GM21737 (cell line): Measurements from ENCODE around the gene OR13A1.
"Not testable (repeated sequence)": the region's sequence is repeated elsewhere in the genome, so short reads cannot be mapped to it uniquely, and the experiment has no call there.

Experiments
- ATAC-seq: cut with Tn5 transposase; IDR thresholded peaks from one replicate; pipeline ENCODE4 v1.9.1; 2021; ENCODE audit warnings: mild to moderate bottlenecking, moderate library complexity; ENCODE audit not compliant: unreplicated experiment

OR13A1 gene

DNA sequence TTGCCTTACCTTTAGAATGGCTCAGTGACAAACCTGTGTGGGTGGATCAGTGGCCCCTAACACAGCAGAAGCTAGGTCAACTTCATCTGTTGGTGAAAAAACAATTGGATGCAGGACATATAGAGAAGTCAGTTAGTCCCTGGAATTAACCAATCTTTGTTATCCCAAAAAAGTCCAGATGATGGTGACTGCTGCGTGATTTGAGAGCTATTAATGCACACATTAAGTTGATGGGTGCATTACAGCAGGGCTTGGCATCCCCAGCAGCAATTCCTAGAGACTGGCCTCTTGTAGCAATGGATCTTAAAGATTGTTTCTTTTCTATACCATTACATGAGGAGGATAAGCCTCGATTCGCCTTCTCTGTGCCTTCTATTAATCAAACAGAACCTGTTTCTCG lies 33.3 kb downstream of the OR13A1 start:
- no peak for ATAC-seq

DNA sequence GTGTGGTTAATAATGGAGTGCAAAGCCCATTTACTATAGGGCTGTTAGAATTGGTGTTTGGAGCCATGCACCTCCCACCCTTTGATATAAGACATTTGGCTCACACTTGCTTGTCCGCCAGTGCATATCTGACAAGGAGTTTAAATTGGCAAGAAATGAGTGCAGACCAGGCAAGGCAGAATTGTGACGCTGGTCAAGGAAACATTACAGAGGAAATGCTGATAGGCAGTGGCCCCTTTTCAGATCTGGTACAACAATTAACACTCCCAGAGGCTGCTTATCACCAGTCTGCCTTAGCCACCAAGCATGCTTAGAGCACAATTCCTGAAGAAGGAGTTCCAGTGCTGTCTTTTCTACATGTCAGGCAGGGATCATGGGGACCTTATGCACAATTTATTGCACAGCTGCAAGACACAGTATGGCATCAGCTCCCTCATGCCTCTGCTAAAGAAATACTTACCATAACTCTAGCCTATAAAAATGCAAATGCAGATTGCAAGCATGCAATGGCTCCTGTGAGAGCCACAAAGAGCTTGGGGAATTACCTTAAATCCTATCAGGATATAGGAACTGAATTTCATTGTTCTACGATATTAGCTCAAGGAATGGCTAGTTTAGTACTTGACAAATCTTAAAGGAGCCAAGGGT lies 35.2 kb downstream of the OR13A1 start:
- no peak for ATAC-seq

GRCh38 chr10:45279682-45280081 lies 35.7 kb downstream of the OR13A1 start:
- no peak for ATAC-seq

GRCh38 chr10:45278860-45279498 lies 36.4 kb downstream of the OR13A1 start:
- ATAC-seq, result no peak

DNA sequence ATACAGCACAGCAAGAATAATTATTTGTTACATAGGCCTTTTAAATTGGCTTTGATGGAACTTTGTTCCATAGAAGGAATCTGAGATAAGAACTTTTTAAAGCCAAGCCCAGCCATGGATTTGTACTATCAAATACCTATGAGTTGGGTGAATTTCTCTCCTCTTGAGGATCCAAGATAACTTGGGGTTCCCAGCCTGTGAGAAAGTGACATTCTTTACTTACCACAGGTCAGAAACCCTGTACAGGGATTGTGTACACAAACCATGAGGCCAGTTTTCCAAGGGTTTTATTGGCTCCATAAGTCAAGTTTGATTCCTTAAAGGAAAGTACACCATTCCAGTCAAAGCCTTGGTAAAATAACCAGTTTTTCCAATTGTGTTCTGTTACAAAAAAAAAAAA lies 39.3 kb downstream of the OR13A1 start:
- ATAC-seq, result not testable (repeated sequence)

GRCh38 chr10:45274364-45274763 lies 41.0 kb downstream of the OR13A1 start:
- no peak for ATAC-seq

GRCh38 chr10:45267777-45268176 lies 47.6 kb downstream of the OR13A1 start:
- ATAC-seq, result not testable (repeated sequence)

GRCh38 chr10:45265996-45266395 lies 49.4 kb downstream of the OR13A1 start:
- no peak for ATAC-seq

GRCh38 chr10:45261946-45262345 lies 53.5 kb downstream of the OR13A1 start:
- no peak for ATAC-seq

DNA sequence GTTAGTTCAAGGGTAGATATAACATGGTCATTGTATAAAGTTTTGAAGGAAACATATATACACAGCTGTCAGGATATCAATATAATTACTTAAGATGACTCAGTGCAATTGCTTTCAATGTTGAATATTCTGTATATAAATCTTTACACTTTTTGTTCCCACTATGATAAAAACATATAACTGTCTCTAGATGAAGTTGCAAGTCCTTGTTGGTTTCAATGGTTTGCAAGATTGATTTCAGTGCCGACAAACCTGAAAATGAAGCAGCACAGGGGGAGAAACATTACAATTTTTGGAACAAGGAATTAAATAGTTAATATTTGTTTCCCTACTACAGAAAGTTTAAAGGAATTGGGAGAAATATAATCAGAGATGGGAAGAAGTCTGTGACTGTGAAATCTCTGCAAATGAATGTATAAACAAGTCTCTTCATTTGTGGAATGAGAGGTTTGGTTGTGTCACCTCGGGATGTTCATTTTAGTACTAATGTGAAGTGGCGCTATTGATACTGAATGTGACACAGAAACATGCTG lies 54.1 kb downstream of the OR13A1 start:
- no peak for ATAC-seq

DNA sequence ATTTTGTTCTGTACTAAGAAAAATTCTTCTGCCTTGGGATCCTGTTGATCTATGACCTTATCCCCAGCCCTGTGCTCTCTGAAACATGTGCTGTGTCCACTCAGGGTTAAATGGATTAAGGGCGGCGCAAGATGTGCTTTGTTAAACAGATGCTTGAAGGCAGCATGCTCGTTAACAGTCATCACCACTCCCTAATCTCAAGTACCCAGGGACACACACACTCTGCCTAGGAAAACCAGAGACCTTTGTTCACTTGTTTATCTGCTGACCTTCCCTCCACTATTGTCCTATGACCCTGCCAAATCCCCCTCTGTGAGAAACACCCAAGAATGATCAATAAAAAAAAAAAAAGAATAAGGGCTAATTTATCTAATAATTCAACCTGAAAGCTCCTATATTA lies 54.8 kb downstream of the OR13A1 start:
- ATAC-seq, result not testable (repeated sequence)

DNA sequence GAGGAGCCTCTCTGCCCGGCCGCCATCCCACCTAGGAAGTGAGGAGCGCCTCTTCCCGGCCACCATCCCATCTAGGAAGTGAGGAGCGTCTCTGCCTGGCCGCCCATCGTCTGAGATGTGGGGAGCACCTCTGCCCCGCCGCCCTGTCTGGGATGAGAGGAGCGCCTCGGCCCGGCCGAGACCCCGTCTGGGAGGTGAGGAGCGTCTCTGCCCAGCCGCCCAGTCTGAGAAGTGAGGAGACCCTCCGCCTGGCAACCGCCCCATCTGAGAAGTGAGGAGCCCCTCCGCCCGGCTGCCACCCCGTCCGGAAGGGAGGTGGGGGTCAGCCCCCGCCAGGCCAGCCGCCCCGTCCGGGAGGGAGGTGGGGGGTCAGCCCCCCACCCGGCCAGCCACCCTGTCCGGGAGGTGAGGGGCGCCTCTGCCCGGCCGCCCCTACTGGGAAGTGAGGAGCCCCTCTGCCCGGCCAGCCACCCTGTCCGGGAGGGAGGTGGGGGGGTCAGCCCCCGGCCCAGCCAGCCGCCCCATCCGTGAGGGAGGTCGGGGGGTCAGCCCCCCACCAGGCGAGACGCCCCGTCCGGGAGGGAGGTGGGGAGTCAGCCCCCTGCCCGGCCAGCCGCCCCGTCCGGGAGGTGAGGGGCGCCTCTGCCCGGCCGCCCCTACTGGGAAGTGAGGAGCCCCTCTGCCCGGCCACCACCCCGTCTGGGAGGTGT lies 55.5 kb downstream of the OR13A1 start:
- ATAC-seq, result not testable (repeated sequence)

GRCh38 chr10:45257600-45257999 lies 57.8 kb downstream of the OR13A1 start:
- ATAC-seq, result no peak

DNA sequence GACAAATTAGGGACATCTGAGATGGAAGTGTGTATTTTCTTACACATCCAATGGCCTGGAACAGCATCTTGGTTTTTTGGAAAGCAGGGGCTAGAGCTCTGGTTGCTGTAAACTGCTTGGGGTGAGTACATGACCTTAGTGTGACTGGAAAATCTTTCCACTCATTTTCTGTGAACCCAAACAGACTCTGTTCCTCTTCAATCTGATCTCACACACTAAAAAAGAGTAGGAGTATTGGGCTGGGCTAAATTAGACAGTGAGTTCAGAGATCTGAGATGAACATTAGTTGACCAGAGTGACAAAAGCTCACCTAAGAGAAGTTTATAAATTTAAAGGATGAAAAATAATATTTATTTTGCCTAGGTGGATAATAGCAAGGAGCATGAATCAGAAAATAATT lies 59.2 kb downstream of the OR13A1 start:
- ATAC-seq, result no peak

GRCh38 chr10:45255706-45256105 lies 59.7 kb downstream of the OR13A1 start:
- no peak for ATAC-seq

- ATAC-seq, result no peak
These were observed 60.5 kb downstream of the OR13A1 start for GRCh38 chr10:45254892-45255291.

DNA sequence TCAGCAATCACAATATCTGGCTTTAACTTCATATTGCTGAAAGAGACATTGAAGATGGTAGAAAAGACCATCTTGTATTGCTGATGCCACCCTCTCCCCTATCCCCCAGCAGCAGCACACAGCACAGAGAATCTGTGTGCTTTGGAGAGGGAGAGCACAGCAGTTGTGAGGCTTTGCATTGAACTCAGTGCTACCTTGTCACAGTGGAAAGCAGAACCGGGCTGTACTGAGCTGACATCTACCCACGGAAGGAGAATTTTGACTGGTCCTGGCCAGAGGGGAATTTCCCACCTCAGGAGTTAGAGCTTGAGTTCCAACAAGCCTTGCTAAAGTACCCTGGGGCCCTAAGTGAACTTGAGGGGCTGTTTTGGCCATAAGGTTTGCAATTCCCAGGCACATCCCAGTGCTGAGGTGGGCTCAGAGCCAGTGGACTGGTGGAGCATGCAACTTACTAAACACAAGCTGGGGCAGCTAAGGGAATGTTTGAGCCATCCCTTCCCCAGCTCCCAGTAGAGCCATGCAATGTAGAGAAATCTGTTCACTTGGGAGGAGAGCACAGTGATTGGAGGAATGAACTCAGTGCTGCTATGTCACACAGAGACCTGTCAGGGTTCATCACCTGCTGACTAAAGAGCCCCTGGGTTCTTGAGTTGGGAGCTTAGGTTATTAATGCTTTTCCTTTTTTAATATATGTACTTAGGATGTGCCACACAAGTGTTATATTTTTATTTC lies 62.1 kb downstream of the OR13A1 start:
- no peak for ATAC-seq
